GM18868 (cell line): ENCODE results near the gene FUS.
"Not testable (repeated sequence)": the region's sequence is repeated elsewhere in the genome, so short reads cannot be mapped to it uniquely, and the experiment has no call there.

ENCODE experiments used
- ATAC-seq: cut with Tn5 transposase; IDR thresholded peaks from one replicate; pipeline ENCODE4 v1.9.1; 2021; ENCODE audit warnings: mild to moderate bottlenecking, moderate library complexity; ENCODE audit not compliant: unreplicated experiment

FUS gene

GRCh38 chr16:31184888-31185287 lies 4.9 kb downstream of the FUS start:
- no peak for ATAC-seq

- ATAC-seq: no peak
Measured at GRCh38 chr16:31185339-31185738, 5.4 kb downstream of the FUS start.

GRCh38 chr16:31186176-31186575 lies 6.2 kb downstream of the FUS start:
- ATAC-seq: no peak

- ATAC-seq: no peak
Measured at GRCh38 chr16:31186930-31187807, 7.2 kb downstream of the FUS start.

GRCh38 chr16:31187808-31188189 lies 7.9 kb downstream of the FUS start:
- ATAC-seq: no peak

DNA sequence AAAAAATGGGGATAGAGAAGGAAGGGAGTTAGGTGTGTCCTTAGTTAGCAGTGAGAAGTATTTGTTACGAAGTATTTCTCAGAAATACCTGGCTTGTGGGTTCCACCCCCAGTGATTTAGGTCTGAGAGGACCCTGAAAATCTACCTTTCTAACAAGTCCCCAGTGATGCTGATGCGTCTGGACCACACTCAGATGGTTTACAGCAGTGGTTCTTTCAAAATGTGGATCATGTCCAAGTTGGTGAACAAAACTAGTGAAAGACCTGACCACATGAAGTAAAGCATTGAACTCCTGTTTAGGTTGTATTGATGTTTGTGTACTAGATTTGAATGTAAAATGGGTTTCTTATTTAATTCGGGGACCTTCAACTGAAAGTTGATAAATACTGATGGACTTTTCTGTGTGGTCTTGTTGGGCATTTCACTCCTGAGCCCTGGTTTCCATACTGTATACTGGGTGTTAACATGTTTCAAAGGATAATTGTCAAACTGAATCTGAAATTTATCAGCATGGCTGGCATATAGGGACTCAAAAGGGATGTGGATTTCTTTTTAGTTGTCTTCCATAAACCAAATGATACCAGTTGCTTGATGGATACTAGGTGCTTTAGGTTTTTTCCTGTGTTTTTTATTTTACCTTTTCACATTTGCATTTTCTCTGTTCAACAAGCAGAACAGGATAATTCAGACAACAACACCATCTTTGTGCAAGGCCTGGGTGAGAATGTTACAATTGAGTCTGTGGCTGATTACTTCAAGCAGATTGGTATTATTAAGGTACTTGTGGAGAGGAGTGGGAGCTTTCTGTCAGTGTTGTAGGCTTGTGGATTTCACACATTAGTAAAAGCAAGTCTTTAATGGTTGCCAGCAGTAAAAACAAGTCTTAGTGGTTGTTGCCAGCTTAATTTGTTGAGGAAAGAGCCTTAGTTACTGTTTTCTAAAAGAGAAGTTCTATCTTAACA lies 8.8 kb downstream of the FUS start:
- ATAC-seq: no peak

GRCh38 chr16:31189412-31189778 lies 9.5 kb downstream of the FUS start:
- ATAC-seq: no peak

DNA sequence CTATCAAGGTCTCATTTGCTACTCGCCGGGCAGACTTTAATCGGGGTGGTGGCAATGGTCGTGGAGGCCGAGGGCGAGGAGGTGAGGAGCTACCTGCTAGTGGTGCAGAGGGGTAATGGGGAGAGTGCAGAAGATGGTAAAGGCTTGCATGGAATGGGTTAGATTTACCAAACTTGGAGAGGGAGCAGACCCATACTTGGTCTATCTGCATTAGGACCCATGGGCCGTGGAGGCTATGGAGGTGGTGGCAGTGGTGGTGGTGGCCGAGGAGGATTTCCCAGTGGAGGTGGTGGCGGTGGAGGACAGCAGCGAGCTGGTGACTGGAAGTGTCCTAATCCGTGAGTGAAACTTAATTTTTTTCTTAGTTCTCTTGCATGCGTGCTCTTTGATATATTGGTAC lies 10.1 kb downstream of the FUS start:
- no peak for ATAC-seq

- no peak for ATAC-seq
Measured at GRCh38 chr16:31190818-31191444, 11.0 kb downstream of the FUS start.

GRCh38 chr16:31191697-31192428 lies 11.9 kb downstream of the FUS start:
- no peak for ATAC-seq

GRCh38 chr16:31192856-31193642 lies 13.1 kb downstream of the FUS start:
- ATAC-seq: no peak

GRCh38 chr16:31193874-31194273 lies 13.9 kb downstream of the FUS start:
- ATAC-seq: no peak

DNA sequence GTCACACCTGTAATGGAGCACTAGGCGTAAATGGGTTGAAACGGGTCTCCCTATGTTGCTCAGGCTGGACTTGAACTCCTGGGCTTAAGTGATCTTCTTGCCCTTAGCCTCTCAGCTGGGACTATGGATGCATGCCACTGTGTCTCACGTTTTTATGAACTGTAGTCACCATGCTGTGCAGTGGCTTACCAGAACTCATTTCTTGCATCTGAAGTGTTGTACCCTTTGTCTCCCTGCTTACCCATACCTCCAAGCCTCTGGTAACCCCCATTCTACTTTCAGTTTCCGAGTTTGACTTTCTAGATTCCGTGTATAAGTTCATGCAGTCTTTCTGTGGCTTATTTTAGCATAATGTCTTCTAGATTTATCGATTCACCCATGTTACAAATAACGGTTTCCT lies 15.0 kb downstream of the FUS start:
- ATAC-seq: no peak

- ATAC-seq: not testable (repeated sequence)
Measured at GRCh38 chr16:31195861-31196260, 15.9 kb downstream of the FUS start.

- ATAC-seq: no peak
Measured at GRCh38 chr16:31196324-31197088, 16.6 kb downstream of the FUS start.

DNA sequence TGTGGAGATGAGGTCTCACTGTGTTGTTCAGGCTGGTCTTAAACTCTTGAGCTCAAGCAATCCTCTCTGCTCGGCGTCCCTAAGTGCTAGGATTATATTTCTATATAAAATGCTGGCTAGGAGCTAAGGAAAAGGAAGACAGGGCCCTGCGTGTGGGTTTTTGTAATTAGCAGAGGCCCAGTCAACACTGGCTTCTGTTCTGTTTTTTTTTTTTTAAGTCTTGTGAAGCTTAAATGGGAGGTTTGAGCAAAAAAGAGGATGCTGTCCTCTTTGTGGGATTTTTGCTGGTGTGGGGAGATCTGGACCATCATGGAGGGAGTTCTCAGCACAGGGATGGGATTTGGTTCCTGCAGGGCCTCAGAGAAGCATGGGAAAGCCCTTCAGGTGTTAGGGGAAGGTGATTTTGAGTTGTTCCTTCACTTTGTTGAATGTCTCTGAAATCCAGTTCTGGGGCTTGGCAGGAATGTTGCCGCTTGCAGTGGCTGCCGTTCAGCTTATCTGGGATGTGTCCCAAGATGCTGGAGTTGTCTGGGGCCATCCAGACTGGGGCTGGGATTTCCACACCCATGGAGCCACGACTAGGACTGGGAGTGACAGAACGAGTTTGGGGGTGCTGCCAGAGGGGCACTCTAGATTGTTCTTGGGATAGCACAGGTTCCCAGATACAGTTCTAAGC lies 18.4 kb downstream of the FUS start:
- no peak for ATAC-seq

- ATAC-seq: no peak
Measured at GRCh38 chr16:31199430-31200041, 19.6 kb downstream of the FUS start.

DNA sequence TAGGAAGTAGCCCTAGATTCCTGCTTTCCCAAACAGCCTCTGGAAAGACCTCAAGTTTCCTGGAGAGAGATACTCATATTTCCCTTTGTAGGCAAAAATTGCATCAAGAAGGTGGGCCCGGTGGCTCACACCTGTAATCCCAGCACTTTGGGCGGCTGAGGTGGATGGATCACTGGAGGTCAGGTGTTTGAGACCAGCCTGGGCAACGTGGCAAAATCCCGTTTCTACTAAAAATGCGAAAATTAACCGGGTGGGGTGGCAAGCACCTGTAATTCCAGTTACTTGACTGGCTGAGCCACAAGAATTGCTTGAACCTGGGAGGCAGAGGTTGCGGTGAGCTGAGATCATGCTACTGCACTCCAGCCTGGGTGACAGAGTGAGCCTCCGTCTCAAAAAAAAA lies 20.2 kb downstream of the FUS start:
- not testable (repeated sequence) for ATAC-seq
